H9 (cell line): ENCODE results near the gene UNC5C. TPM values are rescaled to one million over a fixed set of nuclear protein-coding genes. Genes with fewer than 3 reads are reported as not detected.

Experiments
- DNase-seq: peaks from one replicate; pipeline ENCODE4 v3.0.0-alpha.2; 2017
- H2AFZ ChIP-seq: one replicate; pipeline ENCODE4 v1.6.1; 2013; ENCODE audit warnings: mild to moderate bottlenecking, low read length, control low read depth, moderate library complexity
- H2AK5ac ChIP-seq: 2 replicates; pipeline ENCODE4 v1.6.1; 2013; ENCODE audit warnings: low read length, control low read depth, mixed read lengths; ENCODE audit not compliant: insufficient read length
- H2BK120ac ChIP-seq: one replicate; pipeline ENCODE4 v1.6.1; 2013; ENCODE audit warnings: low read depth, mild to moderate bottlenecking, low read length, control low read depth, inconsistent platforms; ENCODE audit not compliant: poor library complexity, severe bottlenecking
- H2BK12ac ChIP-seq: 2 replicates; pipeline ENCODE4 v1.6.1; 2013; ENCODE audit warnings: low read length, control low read depth, mixed read lengths, low read depth; ENCODE audit not compliant: insufficient read length
- H2BK15ac ChIP-seq: 2 replicates; pipeline ENCODE4 v1.6.1; 2013; ENCODE audit warnings: low read depth, low read length, control low read depth
- H2BK20ac ChIP-seq: one replicate; pipeline ENCODE4 v1.6.1; 2013; ENCODE audit warnings: low read depth, mild to moderate bottlenecking, low read length, control low read depth, inconsistent platforms; ENCODE audit not compliant: poor library complexity, severe bottlenecking
- H2BK5ac ChIP-seq: 2 replicates; pipeline ENCODE4 v1.6.1; 2013; ENCODE audit warnings: low read length, control low read depth, mixed read lengths; ENCODE audit not compliant: insufficient read length
- H3K14ac ChIP-seq: 2 replicates; pipeline ENCODE4 v1.6.1; 2013; ENCODE audit warnings: low read length, control low read depth; ENCODE audit not compliant: insufficient read depth
- H3K18ac ChIP-seq: 2 replicates; pipeline ENCODE4 v1.6.1; 2013; ENCODE audit warnings: low read depth, mild to moderate bottlenecking, mixed read lengths, low read length, control low read depth; ENCODE audit not compliant: insufficient read length
- H3K23ac ChIP-seq: 2 replicates; pipeline ENCODE4 v1.6.1; 2013; ENCODE audit warnings: low read length, control low read depth, mixed read lengths, low read depth; ENCODE audit not compliant: insufficient read length
- H3K23me2 ChIP-seq: 2 replicates; pipeline ENCODE4 v1.6.1; 2013; ENCODE audit warnings: low read depth, mild to moderate bottlenecking, mixed read lengths, low read length, control low read depth; ENCODE audit not compliant: insufficient read length, poor library complexity, severe bottlenecking
- H3K27ac ChIP-seq: 2 replicates; pipeline ENCODE4 v1.5.1; 2013; ENCODE audit warnings: low read length, control low read depth, mixed read lengths, low read depth; ENCODE audit not compliant: insufficient read length
- H3K27me3 ChIP-seq: 2 replicates; pipeline ENCODE4 v1.6.1; 2013; ENCODE audit warnings: low read length, control low read depth, inconsistent platforms; ENCODE audit not compliant: insufficient read depth
- H3K4ac ChIP-seq: 2 replicates; pipeline ENCODE4 v1.6.1; 2013; ENCODE audit warnings: low read depth, mild to moderate bottlenecking, control low read depth, inconsistent platforms, low read length, moderate library complexity
- H3K4me1 ChIP-seq: 2 replicates; pipeline ENCODE4 v1.6.1; 2013; ENCODE audit warnings: low read length, control low read depth, inconsistent platforms; ENCODE audit not compliant: insufficient read depth
- H3K4me2 ChIP-seq: 2 replicates; pipeline ENCODE4 v1.6.1; 2013; ENCODE audit warnings: low read length, control low read depth, mixed read lengths; ENCODE audit not compliant: insufficient read length, insufficient read depth
- H3K56ac ChIP-seq: 2 replicates; pipeline ENCODE4 v1.6.1; 2013; ENCODE audit warnings: low read depth, mild to moderate bottlenecking, mixed read lengths, low read length, control low read depth; ENCODE audit not compliant: insufficient read length
- H3K79me1 ChIP-seq: 2 replicates; pipeline ENCODE4 v1.6.1; 2013; ENCODE audit warnings: low read depth, mild to moderate bottlenecking, moderate library complexity, low read length, control low read depth, inconsistent platforms; ENCODE audit not compliant: insufficient read depth, poor library complexity, severe bottlenecking
- H3K79me2 ChIP-seq: 2 replicates; pipeline ENCODE4 v1.6.1; 2013; ENCODE audit warnings: low read length, control low read depth, inconsistent platforms; ENCODE audit not compliant: insufficient read depth
- H3K9ac ChIP-seq: 2 replicates; pipeline ENCODE4 v1.6.1; 2013; ENCODE audit warnings: low read length, control low read depth, mixed read lengths; ENCODE audit not compliant: insufficient read length; ENCODE audit errors: extremely low read depth
- H3K9me3 ChIP-seq: one replicate; pipeline ENCODE4 v1.6.1; 2013; ENCODE audit warnings: low read depth, low read length, inconsistent platforms; ENCODE audit not compliant: control insufficient read depth
- H3T11ph ChIP-seq: one replicate; pipeline ENCODE4 v1.6.1; 2013; ENCODE audit warnings: mild to moderate bottlenecking, low read length, control low read depth, inconsistent platforms
- H4K20me1 ChIP-seq: one replicate; pipeline ENCODE4 v1.6.1; 2013; ENCODE audit not compliant: control insufficient read depth, insufficient read length, insufficient read depth
- H4K5ac ChIP-seq: 2 replicates; pipeline ENCODE4 v1.6.1; 2013; ENCODE audit warnings: low read depth, mild to moderate bottlenecking, mixed read lengths, low read length, control low read depth; ENCODE audit not compliant: insufficient read length
- H4K8ac ChIP-seq: replicated peaks from 2 replicates; pipeline ENCODE4 v1.6.1; 2013; ENCODE audit warnings: low read length, control low read depth, mixed read lengths, low read depth; ENCODE audit not compliant: insufficient read length
- H4K91ac ChIP-seq: 2 replicates; pipeline ENCODE4 v1.6.1; 2013; ENCODE audit warnings: low read depth, mild to moderate bottlenecking, moderate library complexity, mixed read lengths, low read length, control low read depth; ENCODE audit not compliant: insufficient read length
- H3K27ac Mint-ChIP-seq, 3 experiments: 2 replicates in 2 of 3; 3 replicates in 1 of 3; pipeline ENCODE4 v1.8.0; 2020 to 2021; ENCODE audit warnings: mixed read lengths in 3 of 3, mild to moderate bottlenecking in 1 of 3, moderate library complexity in 1 of 3
- H3K27me3 Mint-ChIP-seq: 2 replicates; pipeline ENCODE4 v1.8.0; 2021; ENCODE audit warnings: low read depth, mild to moderate bottlenecking, moderate library complexity, mixed read lengths
- H3K36me3 Mint-ChIP-seq, 3 experiments: 2 replicates in 2 of 3; 3 replicates in 1 of 3; pipeline ENCODE4 v1.8.0; 2020 to 2021; ENCODE audit warnings: low read depth in 3 of 3, mixed read lengths in 3 of 3; ENCODE audit not compliant: insufficient read depth in 1 of 3
- H3K4me1 Mint-ChIP-seq, 2 experiments: 2 replicates each; pipeline ENCODE4 v1.8.0; 2020; ENCODE audit warnings: mixed read lengths in 2 of 2
- H3K4me3 Mint-ChIP-seq, 2 experiments: 2 replicates in 1 of 2; 3 replicates in 1 of 2; pipeline ENCODE4 v1.8.0; 2020 to 2021; ENCODE audit warnings: mild to moderate bottlenecking in 2 of 2, mixed read lengths in 2 of 2, moderate library complexity in 1 of 2
- H3K9me3 Mint-ChIP-seq, 2 experiments: 2 replicates in 1 of 2; 3 replicates in 1 of 2; pipeline ENCODE4 v1.8.0; 2020; ENCODE audit warnings: mild to moderate bottlenecking in 2 of 2, mixed read lengths in 2 of 2, moderate library complexity in 1 of 2
- WGBS: extraction: QIAGEN DNeasy Blood & Tissue Kit; methylation state at CpG from one replicate; pipeline ENCODE4 v1.1.7; 2013; ENCODE audit warnings: missing lambda C conversion rate, low lambda C conversion rate, mixed read lengths; ENCODE audit not compliant: insufficient read length; ENCODE audit errors: extremely low coverage; 5-methylcytosine and 5-hydroxymethylcytosine counted together
- total RNA-seq: library from RNA; stranded (reverse); gene quantifications from 2 replicates; pipeline ENCODE4 v1.2.1, GENCODE V29; 2021
- TF ChIP-seq, protein P1 (sequence below): fragments of 200-600 bp; sonication (generic); conservative IDR thresholded peaks from 3 replicates; pipeline ENCODE4 v1.8.0; 2021; ENCODE audit warnings: antibody characterized with exemption, mild to moderate bottlenecking

The UNC5C gene
- total RNA-seq, 1 experiment from 2014 or later = not detected

DNA sequence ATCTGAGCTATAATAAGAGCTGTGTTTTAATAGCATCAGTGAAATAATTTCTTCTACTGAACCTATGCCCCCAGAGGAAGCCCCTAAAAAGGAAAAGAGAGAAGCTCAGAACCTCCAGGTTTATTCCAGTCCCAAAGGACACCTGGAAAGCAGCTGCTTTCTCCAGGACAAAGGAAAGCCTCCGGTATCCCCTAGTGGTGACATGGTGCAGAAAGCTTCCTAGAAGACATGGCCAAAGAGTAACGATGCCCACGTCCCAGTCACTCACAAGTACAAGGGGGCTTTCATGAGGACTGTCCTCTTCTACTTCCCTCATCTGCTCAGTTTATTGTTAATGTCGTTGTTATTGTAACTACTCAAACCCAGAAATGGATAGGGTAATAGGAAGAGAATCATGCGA is 343.9 kb downstream of the UNC5C start:
- Histone ChIP-seq H3K23me2 (no peaks in the 10 kb centered on the region), H4K8ac (no peak overlapping the region), H3K27me3 (no peaks in the 10 kb centered on the region), H2BK15ac (no peak overlapping the region), H4K5ac (no peak overlapping the region), H2AK5ac (no peak overlapping the region), H3K79me2 (no peaks in the 10 kb centered on the region), H4K91ac (no peak overlapping the region), H3K56ac (no peak overlapping the region), H3K4me1 (no peaks in the 10 kb centered on the region), H3K79me1 (no peaks in the 10 kb centered on the region), H3K23ac (no peak overlapping the region), H4K20me1 (no peaks in the 10 kb centered on the region), H3K9ac (no peak overlapping the region), H3K18ac (no peak overlapping the region), H3T11ph (no peak overlapping the region), H2BK12ac (no peak overlapping the region), H2AFZ (no peak overlapping the region), H3K14ac (no peak overlapping the region), H2BK20ac (no peak overlapping the region), H3K9me3 (no peaks in the 10 kb centered on the region), H2BK120ac (no peak overlapping the region), H3K27ac (no peak overlapping the region), H3K4me2 (no peak overlapping the region), H2BK5ac (no peak overlapping the region), H3K4ac (no peak overlapping the region)
- Mint-ChIP-seq H3K27ac (no peak overlapping the region), H3K4me1 (peaks cover 5 to 10% of the 10 kb centered on the region in 2 experiments), H3K36me3 (no peaks in the 10 kb centered on the region; a peak in 1 of 7 replicates), H3K27me3 (no peaks in the 10 kb centered on the region; the same call in 1 of the 2 replicates), H3K9me3 (no peaks in the 10 kb centered on the region), H3K4me3 (no peak overlapping the region)
- no CpG with 5 or more reads among the region's 5 CpGs for WGBS
- TF ChIP-seq, protein P1, sequence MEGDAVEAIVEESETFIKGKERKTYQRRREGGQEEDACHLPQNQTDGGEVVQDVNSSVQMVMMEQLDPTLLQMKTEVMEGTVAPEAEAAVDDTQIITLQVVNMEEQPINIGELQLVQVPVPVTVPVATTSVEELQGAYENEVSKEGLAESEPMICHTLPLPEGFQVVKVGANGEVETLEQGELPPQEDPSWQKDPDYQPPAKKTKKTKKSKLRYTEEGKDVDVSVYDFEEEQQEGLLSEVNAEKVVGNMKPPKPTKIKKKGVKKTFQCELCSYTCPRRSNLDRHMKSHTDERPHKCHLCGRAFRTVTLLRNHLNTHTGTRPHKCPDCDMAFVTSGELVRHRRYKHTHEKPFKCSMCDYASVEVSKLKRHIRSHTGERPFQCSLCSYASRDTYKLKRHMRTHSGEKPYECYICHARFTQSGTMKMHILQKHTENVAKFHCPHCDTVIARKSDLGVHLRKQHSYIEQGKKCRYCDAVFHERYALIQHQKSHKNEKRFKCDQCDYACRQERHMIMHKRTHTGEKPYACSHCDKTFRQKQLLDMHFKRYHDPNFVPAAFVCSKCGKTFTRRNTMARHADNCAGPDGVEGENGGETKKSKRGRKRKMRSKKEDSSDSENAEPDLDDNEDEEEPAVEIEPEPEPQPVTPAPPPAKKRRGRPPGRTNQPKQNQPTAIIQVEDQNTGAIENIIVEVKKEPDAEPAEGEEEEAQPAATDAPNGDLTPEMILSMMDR = peak; percentile 67
- no peak for DNase-seq
